Esophagus squamous epithelium (tissue), 5 donors: Measurements from ENCODE around the gene SNTB2. TPM values are rescaled to one million over a fixed set of nuclear protein-coding genes. Genes with fewer than 3 reads are reported as not detected.

Experiments used
- DNase-seq: peaks from one replicate; lab custom pipeline; 2025; lab: John Stamatoyannopoulos, UW
- H3K27ac ChIP-seq, 4 donors: fragments of 200-600 bp; sonication (generic); one replicate each; pipeline ENCODE4 v1.5.1; 2016 to 2019; ENCODE audit warnings: mild to moderate bottlenecking in 1 of 4
- H3K27me3 ChIP-seq, 4 donors: fragments of 200-600 bp; sonication (generic); 1 replicate in 3 of 4; 2 replicates in 1 of 4; pipeline versions ENCODE4 v1.5.1 to v1.6.0; 2017 to 2021; ENCODE audit warnings: antibody characterized with exemption in 1 of 4
- H3K36me3 ChIP-seq, 3 donors: fragments of 200-600 bp; sonication (generic); one replicate each; pipeline ENCODE4 v1.5.1; 2016 to 2019
- H3K4me1 ChIP-seq, 3 donors: fragments of 200-600 bp; sonication (generic); one replicate each; pipeline ENCODE4 v1.5.1; 2017 to 2019
- H3K4me3 ChIP-seq, 4 donors: fragments of 200-600 bp; sonication (generic); 1 replicate in 3 of 4; 2 replicates in 1 of 4; pipeline ENCODE4 v1.5.1; 2016 to 2019; ENCODE audit warnings: mild to moderate bottlenecking in 2 of 4, moderate library complexity in 1 of 4
- H3K9me3 ChIP-seq, 3 donors: fragments of 200-600 bp; sonication (generic); one replicate each; pipeline ENCODE4 v1.5.1; 2016 to 2019
- CTCF ChIP-seq, 6 experiments: fragments of 450-650 bp in 4 of 6; fragments of 200-600 bp in 2 of 6; sonication (generic) in 2 of 6; IDR thresholded peaks; one replicate each; pipeline ENCODE4 v1.5.1; 2016 to 2019; ENCODE audit warnings: antibody characterized with exemption in 6 of 6, mild to moderate bottlenecking in 4 of 6, moderate library complexity in 4 of 6
- POLR2A ChIP-seq, 4 donors: fragments of 450-650 bp; IDR thresholded peaks; one replicate each; pipeline ENCODE4 v1.6.1; 2017; ENCODE audit warnings: antibody characterized with exemption in 4 of 4, mild to moderate bottlenecking in 4 of 4, moderate library complexity in 3 of 4
- WGBS, 2 donors: methylation state at CpG; one replicate each; pipeline ENCODE4 v1.1.5; 2018; 5-methylcytosine and 5-hydroxymethylcytosine counted together
- intact Hi-C: fragments of 100-400 bp; cut with DNase I; formaldehyde crosslinking; loops from one replicate; pipeline ENCODE4 v1.15.0; 2022
- total RNA-seq, 4 donors: library from RNA; depleted of rRNA; stranded (reverse); fragments of >200 nt; gene quantifications; one replicate each; pipeline ENCODE4 v1.1.0, GENCODE V29; 2016
- donor health status: DM: yes; HTN: yes; CAD: no.

Gene SNTB2
- total RNA-seq, 4 donors from 2014 or later: 25.5 to 49.6 (median 25.9) TPM

- Histone ChIP-seq H3K4me1 (peaks cover 0 to 6% (median 0%) of the 10 kb centered on the region in 3 donors), H3K27me3 (no peaks in the 10 kb centered on the region), H3K4me3 (no peak overlapping the region), H3K27ac (no peak overlapping the region), H3K36me3 (peaks cover 0 to 56% (median 0%) of the 10 kb centered on the region in 3 donors), H3K9me3 (no peaks in the 10 kb centered on the region)
- no peak for DNase-seq
- intact Hi-C loops: no loop called here
- TF ChIP-seq CTCF (IDR thresholded peaks at IDR 0.05): no peak
- no peak for TF ChIP-seq POLR2A (IDR thresholded peaks at IDR 0.05)
- 94 to 99% methylated on average over 4 of the region's 4 CpGs for WGBS, 2 donors
These were observed 111.3 kb downstream of the SNTB2 start for GRCh38 chr16:69298261-69298660.

GRCh38 chr16:69301187-69301586 is 114.2 kb downstream of the SNTB2 start:
- 55 to 58% methylated on average over 1 of the region's 1 CpG for WGBS, 2 donors
- peaks cover 0 to 71% (median 0%) of the 10 kb centered on the region in 3 donors for H3K36me3 ChIP-seq

GRCh38 chr16:69301861-69302260 is 114.9 kb downstream of the SNTB2 start:
- H3K4me1 ChIP-seq: peaks cover 0 to 6% (median 0%) of the 10 kb centered on the region in 3 donors
- no peak for TF ChIP-seq CTCF (IDR thresholded peaks at IDR 0.05)
- no peak for TF ChIP-seq POLR2A (IDR thresholded peaks at IDR 0.05)
- peaks cover 0 to 78% (median 0%) of the 10 kb centered on the region in 3 donors for H3K36me3 ChIP-seq
- no peak overlapping the region for H3K27ac ChIP-seq
- intact Hi-C loops: no loop called here
- H3K27me3 ChIP-seq: no peaks in the 10 kb centered on the region
- no peak for DNase-seq
- 87 to 94% methylated on average over 4 of the region's 4 CpGs for WGBS, 2 donors
- no peak overlapping the region for H3K4me3 ChIP-seq
- H3K9me3 ChIP-seq: no peaks in the 10 kb centered on the region

More at GRCh38 chr16:69301187-69301586, 114.2 kb downstream of the SNTB2 start:
- H3K4me1 ChIP-seq: peaks cover 0 to 6% (median 0%) of the 10 kb centered on the region in 3 donors
- intact Hi-C loops: no loop called here
- no peaks in the 10 kb centered on the region for H3K9me3 ChIP-seq
- H3K4me3 ChIP-seq: no peak overlapping the region
- no peak for DNase-seq
- TF ChIP-seq POLR2A (IDR thresholded peaks at IDR 0.05): no peak
- no peak for TF ChIP-seq CTCF (IDR thresholded peaks at IDR 0.05)
- H3K27me3 ChIP-seq: no peaks in the 10 kb centered on the region
- H3K27ac ChIP-seq: no peak overlapping the region

GRCh38 chr16:69302301-69302700 is 115.3 kb downstream of the SNTB2 start:
- Histone ChIP-seq H3K4me1 (peaks cover 0 to 6% (median 0%) of the 10 kb centered on the region in 3 donors), H3K36me3 (peaks cover 0 to 82% (median 0%) of the 10 kb centered on the region in 3 donors), H3K9me3 (no peaks in the 10 kb centered on the region), H3K27ac (no peak overlapping the region), H3K27me3 (no peaks in the 10 kb centered on the region), H3K4me3 (no peak overlapping the region)
- DNase-seq: no peak
- 90 to 93% methylated on average over 4 of the region's 4 CpGs for WGBS, 2 donors
- TF ChIP-seq CTCF (IDR thresholded peaks at IDR 0.05) (no peak), POLR2A (IDR thresholded peaks at IDR 0.05) (no peak)
- intact Hi-C loops: no loop called here

GRCh38 chr16:69306031-69306430 is 119.1 kb downstream of the SNTB2 start:
- 68 to 80% methylated on average over 1 of the region's 1 CpG for WGBS, 2 donors
- intact Hi-C loops: no loop called here
- DNase-seq: no peak
- H3K4me3 ChIP-seq: no peak overlapping the region
- no peaks in the 10 kb centered on the region for H3K27me3 ChIP-seq
- peaks cover 3 to 7% (median 5%) of the 10 kb centered on the region in 3 donors for H3K4me1 ChIP-seq
- TF ChIP-seq POLR2A (IDR thresholded peaks at IDR 0.05) (no peak), CTCF (IDR thresholded peaks at IDR 0.05) (no peak)
- H3K36me3 ChIP-seq: peaks cover 0 to 52% (median 0%) of the 10 kb centered on the region in 3 donors
- H3K27ac ChIP-seq: no peak overlapping the region
- no peaks in the 10 kb centered on the region for H3K9me3 ChIP-seq
